GM12878 (cell line): ENCODE results near the gene METTL16.

Source experiments
- BRCA1 ChIP-seq: IDR thresholded peaks from 2 replicates; pipeline ENCODE4 v1.6.1; 2011; ENCODE audit warnings: low read depth, low read length, improper control_type of control experiment
- ESRRA ChIP-seq: IDR thresholded peaks from 2 replicates; pipeline ENCODE4 v1.6.1; 2012; ENCODE audit warnings: mild to moderate bottlenecking, low read length, improper control_type of control experiment
- MTA2 ChIP-seq: fragments of 450-650 bp; IDR thresholded peaks from 2 replicates; pipeline ENCODE4 v1.6.1; 2016; ENCODE audit warnings: low read depth, mild to moderate bottlenecking, moderate library complexity
- NR2C1 ChIP-seq: fragments of 450-650 bp; IDR thresholded peaks from 2 replicates; pipeline ENCODE4 v1.6.1; 2017; ENCODE audit warnings: antibody characterized with exemption, mild to moderate bottlenecking, moderate library complexity
- POLR2AphosphoS5 ChIP-seq: IDR thresholded peaks from 2 replicates; pipeline ENCODE4 v1.6.1; 2011; ENCODE audit warnings: mild to moderate bottlenecking, low read length, inconsistent platforms
- SMC3 ChIP-seq: IDR thresholded peaks from 2 replicates; pipeline ENCODE4 v1.6.1; 2011; ENCODE audit warnings: low read length, improper control_type of control experiment, borderline replicate concordance
- TAF1 ChIP-seq: IDR thresholded peaks from 2 replicates; pipeline ENCODE4 v1.6.1; 2011; ENCODE audit warnings: mild to moderate bottlenecking, low read depth, low read length, borderline replicate concordance
- TARDBP ChIP-seq: IDR thresholded peaks from 2 replicates; pipeline ENCODE4 v1.6.1; 2016; ENCODE audit warnings: borderline replicate concordance
- YBX1 ChIP-seq: fragments of 450-650 bp; IDR thresholded peaks from 2 replicates; pipeline ENCODE4 v1.6.1; 2016; ENCODE audit warnings: antibody characterized with exemption
- TF ChIP-seq, protein P1 (sequence below), 3 experiments: IDR thresholded peaks in 2 of 3; conservative IDR thresholded peaks in 1 of 3; 2 replicates each; pipeline ENCODE4 v1.5.1; 2011; ENCODE audit warnings: low read depth in 3 of 3, low read length in 3 of 3, mild to moderate bottlenecking in 3 of 3, control low read depth in 2 of 3, moderate library complexity in 2 of 3, inconsistent platforms in 1 of 3, mixed read lengths in 1 of 3; ENCODE audit not compliant: control insufficient read depth in 2 of 3, insufficient read depth in 1 of 3; ENCODE audit errors: extremely low read depth in 1 of 3

DNA sequence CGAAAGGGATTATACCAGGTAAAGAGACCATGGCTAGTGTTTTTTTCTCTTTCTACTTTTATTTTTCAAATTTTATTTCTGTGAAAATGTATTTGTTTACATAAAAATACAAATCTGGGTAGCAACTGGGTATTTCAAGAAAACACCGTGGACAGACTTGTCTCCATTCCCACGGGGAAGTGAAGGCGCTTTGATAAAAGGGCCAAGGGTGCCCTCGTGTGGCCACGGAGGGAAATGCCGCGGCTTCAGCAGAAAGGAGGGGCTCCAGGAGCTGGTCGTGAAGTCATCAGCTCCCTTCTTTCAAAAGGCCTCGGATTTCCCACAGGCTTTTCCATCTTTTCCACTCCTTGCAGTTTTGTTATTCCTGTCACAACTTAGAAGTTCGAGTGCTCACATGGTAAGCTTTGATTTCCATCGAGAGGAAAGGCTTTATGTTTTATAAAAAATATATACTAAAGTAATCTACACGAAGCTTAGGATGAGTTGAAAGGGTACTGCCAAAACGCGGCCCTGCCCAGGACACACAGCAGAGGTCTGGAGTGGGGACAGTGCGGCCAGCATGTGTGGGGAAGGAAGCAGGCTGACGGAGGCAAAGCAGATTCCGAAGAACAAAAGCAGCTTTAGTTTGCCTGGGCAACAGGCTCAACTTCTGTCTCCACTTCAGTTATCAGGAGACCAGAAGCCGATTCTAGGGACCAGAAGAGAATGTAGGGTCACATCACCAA lies 95.5 kb downstream of the METTL16 start:
- TF ChIP-seq SMC3 (peak; percentile 98), BRCA1 (no peak), NR2C1 (no peak), TARDBP (no peak), YBX1 (no peak), TAF1 (no peak), ESRRA (no peak), MTA2 (no peak), POLR2AphosphoS5 (no peak)
- TF ChIP-seq, protein P1, sequence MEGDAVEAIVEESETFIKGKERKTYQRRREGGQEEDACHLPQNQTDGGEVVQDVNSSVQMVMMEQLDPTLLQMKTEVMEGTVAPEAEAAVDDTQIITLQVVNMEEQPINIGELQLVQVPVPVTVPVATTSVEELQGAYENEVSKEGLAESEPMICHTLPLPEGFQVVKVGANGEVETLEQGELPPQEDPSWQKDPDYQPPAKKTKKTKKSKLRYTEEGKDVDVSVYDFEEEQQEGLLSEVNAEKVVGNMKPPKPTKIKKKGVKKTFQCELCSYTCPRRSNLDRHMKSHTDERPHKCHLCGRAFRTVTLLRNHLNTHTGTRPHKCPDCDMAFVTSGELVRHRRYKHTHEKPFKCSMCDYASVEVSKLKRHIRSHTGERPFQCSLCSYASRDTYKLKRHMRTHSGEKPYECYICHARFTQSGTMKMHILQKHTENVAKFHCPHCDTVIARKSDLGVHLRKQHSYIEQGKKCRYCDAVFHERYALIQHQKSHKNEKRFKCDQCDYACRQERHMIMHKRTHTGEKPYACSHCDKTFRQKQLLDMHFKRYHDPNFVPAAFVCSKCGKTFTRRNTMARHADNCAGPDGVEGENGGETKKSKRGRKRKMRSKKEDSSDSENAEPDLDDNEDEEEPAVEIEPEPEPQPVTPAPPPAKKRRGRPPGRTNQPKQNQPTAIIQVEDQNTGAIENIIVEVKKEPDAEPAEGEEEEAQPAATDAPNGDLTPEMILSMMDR (IDR thresholded peaks at IDR 0.05 in 2 of 3, conservative IDR thresholded peaks at IDR 0.05 in 1 of 3; ENCODE audit: control insufficient read depth in 2 of 3, extremely low read depth in 1 of 3, insufficient read depth in 1 of 3, low read depth in 3 of 3, low read length in 3 of 3): peak; percentile 97
